GM12872 (cell line): ENCODE results near the gene FRG2C.
"Not testable (repeated sequence)": the region's sequence is repeated elsewhere in the genome, so short reads cannot be mapped to it uniquely, and the experiment has no call there.

Experiments
- CTCF ChIP-seq: IDR thresholded peaks from 3 replicates; pipeline ENCODE4 v1.5.1; 2011; ENCODE audit warnings: low read depth, mild to moderate bottlenecking, low read length, moderate library complexity; ENCODE audit not compliant: insufficient read depth

Gene FRG2C

GRCh38 chr3:75664028-75664427 lies at the start of gene FRG2C:
FRG2C (plus strand) TSS chr3:75664328; CDS start chr3:75664380, 52 bp downstream.
- TF ChIP-seq CTCF = not testable (repeated sequence)

GRCh38 chr3:75631541-75631940 lies 32.6 kb upstream of the FRG2C start:
- no peak for TF ChIP-seq CTCF

GRCh38 chr3:75643031-75643800 lies 20.9 kb upstream of the FRG2C start:
- peak; percentile 38; the same call in 1 of the 3 replicates for TF ChIP-seq CTCF

- no peak for TF ChIP-seq CTCF
Measured at GRCh38 chr3:75650191-75650590, 13.9 kb upstream of the FRG2C start.

GRCh38 chr3:75687323-75687722 lies 23.2 kb downstream of the FRG2C start:
- TF ChIP-seq CTCF = no peak

- no peak for TF ChIP-seq CTCF
Measured at GRCh38 chr3:75692061-75692460, 27.9 kb downstream of the FRG2C start.
